GM12878 (cell line): ENCODE results near the gene SLC6A12. TPM values are rescaled to one million over a fixed set of nuclear protein-coding genes. Genes with fewer than 3 reads are reported as not detected.

Experiments
- ATAC-seq: fragments of 200-7000 bp; cut with Tn5 transposase; 3 replicates; pipeline ENCODE4 v1.9.1; 2020; ENCODE audit warnings: mild to moderate bottlenecking, moderate library complexity
- BruUV-seq: library from RNA; stranded (reverse); fragments of 400-500 nt; replicated peaks from 2 replicates; lab custom pipeline; 2021; lab: Mats Ljungman, UMichigan
- CTCF ChIA-PET: fragments of 300-600 bp; sonication (Branson Sonifier 250); formaldehyde crosslinking; extraction: SDS; loops from one replicate; lab custom pipeline; 2021; ENCODE audit warnings: inconsistent platforms; lab: Yijun Ruan, JAX
- POLR2A ChIA-PET: fragments of 350-600 bp; formaldehyde crosslinking; extraction: SDS; loops from one replicate; lab custom pipeline; 2021; ENCODE audit warnings: inconsistent platforms; lab: Charles Lee
- RAD21 ChIA-PET: fragments of 300-600 bp; sonication (Branson Sonifier 250); formaldehyde crosslinking; loops from one replicate; lab custom pipeline; 2023; ENCODE audit warnings: antibody characterized with exemption; ENCODE audit not compliant: unreplicated experiment; lab: Charles Lee
- SMC1A ChIA-PET: fragments of 300-600 bp; sonication (Branson Sonifier 250); formaldehyde crosslinking; loops from one replicate; lab custom pipeline; 2023; ENCODE audit not compliant: unreplicated experiment, uncharacterized antibody; lab: Charles Lee
- DNase-seq: peaks from one replicate; pipeline ENCODE4 v3.0.0-alpha.2; 2011; ENCODE audit warnings: low read depth, low spot score
- FAIRE-seq: peaks from 3 replicates; lab custom pipeline; 2011; peaks lifted over from hg19 to GRCh38; lab: Jason Lieb, UNC
- H2AFZ ChIP-seq: 2 replicates; pipeline ENCODE4 v1.6.0; 2011; ENCODE audit warnings: low read depth, low read length, control low read depth; ENCODE audit not compliant: control insufficient read depth
- H3K27ac ChIP-seq: 2 replicates; pipeline ENCODE4 v1.5.1; 2011; ENCODE audit warnings: control low read depth; ENCODE audit not compliant: control insufficient read depth, insufficient read depth
- H3K27me3 ChIP-seq, 2 experiments: replicated peaks in 1 of 2; 2 replicates each; pipeline versions ENCODE4 v1.6.0 to v1.6.1; 2011; ENCODE audit warnings: low read length in 1 of 2; ENCODE audit not compliant: control insufficient read depth in 2 of 2, insufficient read depth in 2 of 2
- H3K36me3 ChIP-seq, 2 experiments: 2 replicates each; pipeline ENCODE4 v1.5.1; 2011; ENCODE audit warnings: low read length in 1 of 2; ENCODE audit not compliant: control insufficient read depth in 2 of 2, insufficient read depth in 2 of 2
- H3K4me1 ChIP-seq: 2 replicates; pipeline ENCODE4 v1.6.1; 2011; ENCODE audit warnings: mild to moderate bottlenecking, low read length, moderate library complexity, mixed read lengths; ENCODE audit not compliant: control insufficient read depth, insufficient read depth
- H3K4me2 ChIP-seq: 2 replicates; pipeline ENCODE4 v1.6.0; 2011; ENCODE audit warnings: control low read depth; ENCODE audit not compliant: control insufficient read depth, insufficient read depth
- H3K4me3 ChIP-seq: fragments of 200-600 bp; sonication (generic); 2 replicates; pipeline ENCODE4 v1.5.1; 2016
- H3K79me2 ChIP-seq: 2 replicates; pipeline ENCODE4 v1.6.0; 2011; ENCODE audit warnings: low read length; ENCODE audit not compliant: control insufficient read depth, insufficient read depth
- H3K9ac ChIP-seq: 2 replicates; pipeline ENCODE4 v1.8.0; 2011; ENCODE audit warnings: low read length, control low read depth, mixed read lengths; ENCODE audit not compliant: control insufficient read depth, insufficient read depth
- H3K9me3 ChIP-seq: replicated peaks from 3 replicates; pipeline ENCODE4 v1.5.1; 2011; ENCODE audit warnings: mild to moderate bottlenecking, low read length; ENCODE audit not compliant: control insufficient read depth, insufficient read depth
- H4K20me1 ChIP-seq: 2 replicates; pipeline ENCODE4 v1.6.0; 2011; ENCODE audit not compliant: control insufficient read depth, insufficient read depth
- CEBPB ChIP-seq, 2 experiments: fragments of 150-350 bp in 1 of 2; IDR thresholded peaks; 2 replicates each; pipeline ENCODE4 v1.6.1; 2012 to 2014; ENCODE audit warnings: low read depth in 2 of 2, low read length in 2 of 2, borderline replicate concordance in 1 of 2, inconsistent platforms in 1 of 2
- CHD1 ChIP-seq: IDR thresholded peaks from 2 replicates; pipeline ENCODE4 v1.6.1; 2012; ENCODE audit warnings: low read depth, low read length, improper control_type of control experiment
- EGR1 ChIP-seq, 2 experiments: IDR thresholded peaks; 1 replicate in 1 of 2; 2 replicates in 1 of 2; pipeline ENCODE4 v1.6.1; 2011 to 2012; ENCODE audit warnings: low read depth in 2 of 2, low read length in 2 of 2, borderline replicate concordance in 1 of 2, mild to moderate bottlenecking in 1 of 2, moderate library complexity in 1 of 2
- JUND ChIP-seq: IDR thresholded peaks from 2 replicates; pipeline ENCODE4 v1.6.1; 2012; ENCODE audit warnings: low read depth, mild to moderate bottlenecking, low read length, improper control_type of control experiment, moderate library complexity
- MEF2A ChIP-seq: IDR thresholded peaks from 2 replicates; pipeline ENCODE4 v1.6.1; 2011; ENCODE audit warnings: low read depth, mild to moderate bottlenecking, low read length, moderate library complexity; ENCODE audit not compliant: insufficient read depth
- MEF2B ChIP-seq: fragments of 450-650 bp; IDR thresholded peaks from 2 replicates; pipeline ENCODE4 v1.6.1; 2018; ENCODE audit warnings: mild to moderate bottlenecking, moderate library complexity; ENCODE audit not compliant: partially characterized antibody, poor library complexity, severe bottlenecking
- NFXL1 ChIP-seq: fragments of 450-650 bp; IDR thresholded peaks from 2 replicates; pipeline ENCODE4 v1.6.1; 2017; ENCODE audit warnings: antibody characterized with exemption, mild to moderate bottlenecking, borderline replicate concordance
- PML ChIP-seq: IDR thresholded peaks from 2 replicates; pipeline ENCODE4 v1.6.1; 2012; ENCODE audit warnings: low read length, inconsistent platforms
- POU2F2 ChIP-seq: IDR thresholded peaks from 3 replicates; pipeline ENCODE4 v1.6.1; 2011; ENCODE audit warnings: low read depth, mild to moderate bottlenecking, low read length, borderline replicate concordance
- RCOR1 ChIP-seq: conservative IDR thresholded peaks from 2 replicates; pipeline ENCODE4 v1.6.1; 2012; ENCODE audit warnings: low read depth, low read length, improper control_type of control experiment
- SIX5 ChIP-seq: IDR thresholded peaks from 2 replicates; pipeline ENCODE4 v1.6.1; 2011; ENCODE audit warnings: mild to moderate bottlenecking, low read depth, low read length, moderate library complexity; ENCODE audit not compliant: severe bottlenecking
- TAF1 ChIP-seq: IDR thresholded peaks from 2 replicates; pipeline ENCODE4 v1.6.1; 2011; ENCODE audit warnings: mild to moderate bottlenecking, low read depth, low read length, borderline replicate concordance
- TCF7 ChIP-seq: IDR thresholded peaks from 2 replicates; pipeline ENCODE4 v1.6.1; 2014; ENCODE audit warnings: antibody characterized with exemption, borderline replicate concordance
- ZNF207 ChIP-seq: fragments of 450-650 bp; IDR thresholded peaks from 2 replicates; pipeline ENCODE4 v1.6.1; 2014; ENCODE audit warnings: antibody characterized with exemption, mild to moderate bottlenecking, borderline replicate concordance
- in situ Hi-C: fragments of 300-500 bp; cut with MboI; formaldehyde crosslinking; loops from 9 replicates; pipeline ENCODE4 v1.14.3; 2018; ENCODE audit warnings: mixed read lengths
- intact Hi-C: fragments of 100-400 bp; cut with micrococcal nuclease; formaldehyde crosslinking; loops from one replicate; pipeline ENCODE4 v1.14.2; 2022; ENCODE audit not compliant: unreplicated experiment
- polyA plus RNA-seq, 11 experiments: library from polyadenylated mRNA; depleted of rRNA in 4 of 11; unstranded in 6 of 11; stranded (reverse) in 5 of 11; fragments of >200 nt; fragmentation: Nextera tagmentation in 4 of 11; fragmentation: Illumina TruSeq in 1 of 11; extraction: Ambion mirVana in 4 of 11; extraction: Trizol in 1 of 11; gene quantifications; 1 replicate in 1 of 11; 2 replicates in 10 of 11; pipeline versions ENCODE4 v1.2.1 to v1.2.3, GENCODE V29; 2011 to 2016; ENCODE audit warnings: inconsistent platforms in 2 of 11, missing spikeins in 2 of 11, low read depth in 1 of 11
- total RNA-seq, 4 experiments: library from RNA; depleted of rRNA in 3 of 4; stranded (reverse); fragments of >200 nt in 3 of 4; fragmentation: Illumina TruSeq in 1 of 4; extraction: Trizol in 1 of 4; gene quantifications; 2 replicates each; pipeline versions ENCODE4 v1.2.1 to v1.2.3, GENCODE V29; 2013 to 2021
- TF ChIP-seq, protein P1 (sequence below): fragments of 450-650 bp; IDR thresholded peaks from 2 replicates; pipeline ENCODE4 v1.6.1; 2017; ENCODE audit warnings: mild to moderate bottlenecking, moderate library complexity
- TF ChIP-seq, protein P2 (sequence below): IDR thresholded peaks from 2 replicates; pipeline ENCODE4 v1.6.1; 2012; ENCODE audit warnings: low read depth, low read length, improper control_type of control experiment
- TF ChIP-seq, protein P3 (sequence below): fragments of 450-650 bp; formaldehyde crosslinking; IDR thresholded peaks from 2 replicates; pipeline ENCODE4 v1.5.0; 2022; ENCODE audit warnings: mild to moderate bottlenecking, missing genetic modification characterization

The SLC6A12 gene
- total and polyA plus RNA-seq, 10 of the 15 experiments (the other 5 are each of a cell fraction or from before 2014, with no cell fraction given): 0.06 to 0.11 (median 0.07) TPM; not detected in 7

DNA sequence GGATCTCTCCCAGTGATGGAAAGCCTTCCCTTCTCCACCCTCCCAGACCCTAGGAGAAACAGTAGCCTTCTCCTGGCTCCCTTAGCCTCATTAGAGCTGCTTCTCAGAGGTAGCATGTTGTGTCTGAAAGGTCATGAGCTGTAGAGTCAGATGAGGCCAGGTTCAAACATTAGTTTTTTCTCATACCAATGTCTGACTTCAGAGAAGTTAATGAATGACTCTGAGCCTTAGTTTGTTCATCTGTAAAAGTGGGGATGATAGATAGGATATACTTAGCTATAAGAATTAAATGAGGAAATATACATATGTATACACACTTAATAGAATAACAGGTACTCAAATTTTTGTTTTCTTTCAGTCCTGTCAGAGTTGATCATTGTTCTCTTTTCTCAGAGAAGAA is 48.2 kb upstream of the SLC6A12 start:
- POLR2A ChIA-PET: no interaction called here
- SMC1A ChIA-PET: no interaction called here
- TF ChIP-seq NFXL1 (no peak), RCOR1 (no peak), MEF2B (no peak), MEF2A (no peak), JUND (no peak), ZNF207 (no peak), TCF7 (no peak), PML (no peak), CHD1 (no peak), POU2F2 (no peak), TAF1 (no peak), SIX5 (no peak), EGR1 (IDR thresholded peaks at IDR 0.05; ENCODE audit: borderline replicate concordance in 1 of 2, low read depth in 2 of 2, low read length in 2 of 2) (no peak), CEBPB (IDR thresholded peaks at IDR 0.05; ENCODE audit: borderline replicate concordance in 1 of 2, low read depth in 2 of 2, low read length in 2 of 2) (no peak)
- TF ChIP-seq, protein P1, sequence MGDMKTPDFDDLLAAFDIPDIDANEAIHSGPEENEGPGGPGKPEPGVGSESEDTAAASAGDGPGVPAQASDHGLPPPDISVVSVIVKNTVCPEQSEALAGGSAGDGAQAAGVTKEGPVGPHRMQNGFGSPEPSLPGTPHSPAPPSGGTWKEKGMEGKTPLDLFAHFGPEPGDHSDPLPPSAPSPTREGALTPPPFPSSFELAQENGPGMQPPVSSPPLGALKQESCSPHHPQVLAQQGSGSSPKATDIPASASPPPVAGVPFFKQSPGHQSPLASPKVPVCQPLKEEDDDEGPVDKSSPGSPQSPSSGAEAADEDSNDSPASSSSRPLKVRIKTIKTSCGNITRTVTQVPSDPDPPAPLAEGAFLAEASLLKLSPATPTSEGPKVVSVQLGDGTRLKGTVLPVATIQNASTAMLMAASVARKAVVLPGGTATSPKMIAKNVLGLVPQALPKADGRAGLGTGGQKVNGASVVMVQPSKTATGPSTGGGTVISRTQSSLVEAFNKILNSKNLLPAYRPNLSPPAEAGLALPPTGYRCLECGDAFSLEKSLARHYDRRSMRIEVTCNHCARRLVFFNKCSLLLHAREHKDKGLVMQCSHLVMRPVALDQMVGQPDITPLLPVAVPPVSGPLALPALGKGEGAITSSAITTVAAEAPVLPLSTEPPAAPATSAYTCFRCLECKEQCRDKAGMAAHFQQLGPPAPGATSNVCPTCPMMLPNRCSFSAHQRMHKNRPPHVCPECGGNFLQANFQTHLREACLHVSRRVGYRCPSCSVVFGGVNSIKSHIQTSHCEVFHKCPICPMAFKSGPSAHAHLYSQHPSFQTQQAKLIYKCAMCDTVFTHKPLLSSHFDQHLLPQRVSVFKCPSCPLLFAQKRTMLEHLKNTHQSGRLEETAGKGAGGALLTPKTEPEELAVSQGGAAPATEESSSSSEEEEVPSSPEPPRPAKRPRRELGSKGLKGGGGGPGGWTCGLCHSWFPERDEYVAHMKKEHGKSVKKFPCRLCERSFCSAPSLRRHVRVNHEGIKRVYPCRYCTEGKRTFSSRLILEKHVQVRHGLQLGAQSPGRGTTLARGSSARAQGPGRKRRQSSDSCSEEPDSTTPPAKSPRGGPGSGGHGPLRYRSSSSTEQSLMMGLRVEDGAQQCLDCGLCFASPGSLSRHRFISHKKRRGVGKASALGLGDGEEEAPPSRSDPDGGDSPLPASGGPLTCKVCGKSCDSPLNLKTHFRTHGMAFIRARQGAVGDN: no peak
- TF ChIP-seq, protein P2, sequence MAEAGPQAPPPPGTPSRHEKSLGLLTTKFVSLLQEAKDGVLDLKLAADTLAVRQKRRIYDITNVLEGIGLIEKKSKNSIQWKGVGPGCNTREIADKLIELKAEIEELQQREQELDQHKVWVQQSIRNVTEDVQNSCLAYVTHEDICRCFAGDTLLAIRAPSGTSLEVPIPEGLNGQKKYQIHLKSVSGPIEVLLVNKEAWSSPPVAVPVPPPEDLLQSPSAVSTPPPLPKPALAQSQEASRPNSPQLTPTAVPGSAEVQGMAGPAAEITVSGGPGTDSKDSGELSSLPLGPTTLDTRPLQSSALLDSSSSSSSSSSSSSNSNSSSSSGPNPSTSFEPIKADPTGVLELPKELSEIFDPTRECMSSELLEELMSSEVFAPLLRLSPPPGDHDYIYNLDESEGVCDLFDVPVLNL: no peak
- TF ChIP-seq, protein P3, sequence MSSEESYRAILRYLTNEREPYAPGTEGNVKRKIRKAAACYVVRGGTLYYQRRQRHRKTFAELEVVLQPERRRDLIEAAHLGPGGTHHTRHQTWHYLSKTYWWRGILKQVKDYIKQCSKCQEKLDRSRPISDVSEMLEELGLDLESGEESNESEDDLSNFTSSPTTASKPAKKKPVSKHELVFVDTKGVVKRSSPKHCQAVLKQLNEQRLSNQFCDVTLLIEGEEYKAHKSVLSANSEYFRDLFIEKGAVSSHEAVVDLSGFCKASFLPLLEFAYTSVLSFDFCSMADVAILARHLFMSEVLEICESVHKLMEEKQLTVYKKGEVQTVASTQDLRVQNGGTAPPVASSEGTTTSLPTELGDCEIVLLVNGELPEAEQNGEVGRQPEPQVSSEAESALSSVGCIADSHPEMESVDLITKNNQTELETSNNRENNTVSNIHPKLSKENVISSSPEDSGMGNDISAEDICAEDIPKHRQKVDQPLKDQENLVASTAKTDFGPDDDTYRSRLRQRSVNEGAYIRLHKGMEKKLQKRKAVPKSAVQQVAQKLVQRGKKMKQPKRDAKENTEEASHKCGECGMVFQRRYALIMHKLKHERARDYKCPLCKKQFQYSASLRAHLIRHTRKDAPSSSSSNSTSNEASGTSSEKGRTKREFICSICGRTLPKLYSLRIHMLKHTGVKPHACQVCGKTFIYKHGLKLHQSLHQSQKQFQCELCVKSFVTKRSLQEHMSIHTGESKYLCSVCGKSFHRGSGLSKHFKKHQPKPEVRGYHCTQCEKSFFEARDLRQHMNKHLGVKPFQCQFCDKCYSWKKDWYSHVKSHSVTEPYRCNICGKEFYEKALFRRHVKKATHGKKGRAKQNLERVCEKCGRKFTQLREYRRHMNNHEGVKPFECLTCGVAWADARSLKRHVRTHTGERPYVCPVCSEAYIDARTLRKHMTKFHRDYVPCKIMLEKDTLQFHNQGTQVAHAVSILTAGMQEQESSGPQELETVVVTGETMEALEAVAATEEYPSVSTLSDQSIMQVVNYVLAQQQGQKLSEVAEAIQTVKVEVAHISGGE (CRISPR knock-in tag): no peak

More for the DNA sequence above, 48.2 kb upstream of the SLC6A12 start:
- no TSS peak for BruUV-seq
- in situ Hi-C loops (no loop called here), intact Hi-C loops (no loop called here)
- CTCF ChIA-PET: no interaction called here
- H3K4me1 ChIP-seq: no peaks in the 10 kb centered on the region
- H4K20me1 ChIP-seq: no peaks in the 10 kb centered on the region
- H3K36me3 ChIP-seq: no peaks in the 10 kb centered on the region
- H3K9me3 ChIP-seq: no peaks in the 10 kb centered on the region
- no peak overlapping the region for H2AFZ ChIP-seq
- no peaks in the 10 kb centered on the region for H3K79me2 ChIP-seq
- H3K27ac ChIP-seq: no peak overlapping the region
- ATAC-seq (no peak), DNase-seq (no peak), FAIRE-seq (no peak)
- RAD21 ChIA-PET: no interaction called here
- H3K27me3 ChIP-seq: peaks cover 0 to 6% of the 10 kb centered on the region in 2 experiments; a peak in 2 of 4 replicates
- H3K9ac ChIP-seq: no peak overlapping the region
- no peak overlapping the region for H3K4me3 ChIP-seq
- H3K4me2 ChIP-seq: no peak overlapping the region
